K562 (cell line): Measurements from ENCODE around the gene NQO2. TPM values are rescaled to one million over a fixed set of nuclear protein-coding genes. Genes with fewer than 3 reads are reported as not detected.

Source experiments
- NCOA4 ChIP-seq: fragments of 450-650 bp; IDR thresholded peaks from 2 replicates; pipeline ENCODE4 v1.6.1; 2018; ENCODE audit warnings: mild to moderate bottlenecking; ENCODE audit not compliant: partially characterized antibody
- RBM39 ChIP-seq: fragments of 200-400 bp; formaldehyde crosslinking; optimal IDR thresholded peaks from 2 replicates; pipeline ENCODE3; 2018; ENCODE audit warnings: low read depth, low read length
- SAP30 ChIP-seq: fragments of 200-600 bp; sonication (generic); IDR thresholded peaks from 2 replicates; pipeline ENCODE4 v1.6.1; 2012; ENCODE audit warnings: borderline replicate concordance, low read depth, mild to moderate bottlenecking, moderate library complexity, low read length, control low read depth, inconsistent platforms; ENCODE audit not compliant: insufficient read depth, poor library complexity, severe bottlenecking
- SREBF2 ChIP-seq: sonication (generic); formaldehyde crosslinking; IDR thresholded peaks from 2 replicates; pipeline ENCODE4 v1.4.0; 2020; ENCODE audit warnings: mild to moderate bottlenecking, missing genetic modification reagents
- UBTF ChIP-seq, 2 experiments: IDR thresholded peaks; 2 replicates each; pipeline ENCODE4 v1.6.1; 2012; ENCODE audit warnings: improper control_type of control experiment in 2 of 2, low read depth in 2 of 2, low read length in 2 of 2, borderline replicate concordance in 1 of 2
- ZNF197 ChIP-seq: fragments of 200-800 bp; sonication (Bioruptor generic); IDR thresholded peaks from 2 replicates; pipeline ENCODE4 v1.6.1; 2016; ENCODE audit warnings: low read depth, missing genetic modification characterization, missing compliant biosample characterization
- polyA plus RNA-seq, 8 experiments: library from polyadenylated mRNA; depleted of rRNA in 4 of 8; stranded (reverse) in 5 of 8; unstranded in 3 of 8; fragments of >200 nt; fragmentation: Nextera tagmentation in 2 of 8; fragmentation: Illumina TruSeq in 1 of 8; extraction: Ambion mirVana in 2 of 8; extraction: Trizol in 1 of 8; gene quantifications; 2 replicates each; pipeline versions ENCODE4 v1.2.1 to v1.2.3, GENCODE V29; 2011 to 2014; ENCODE audit warnings: inconsistent platforms in 1 of 8, missing spikeins in 1 of 8
- total RNA-seq, 7 experiments: library from RNA; depleted of rRNA in 6 of 7; stranded (reverse); fragments of >200 nt in 6 of 7; fragmentation: Illumina TruSeq in 2 of 7; extraction: Trizol in 2 of 7; gene quantifications; 2 replicates each; pipeline versions ENCODE4 v1.2.1 to v1.2.3, GENCODE V29; 2011 to 2021; ENCODE audit warnings: low replicate concordance in 1 of 7
- TF ChIP-seq, protein P1 (sequence below): fragments of 450-650 bp; IDR thresholded peaks from 2 replicates; pipeline ENCODE4 v1.6.1; 2016; ENCODE audit warnings: low read depth
- TF ChIP-seq, protein P2 (sequence below): fragments of 450-650 bp; IDR thresholded peaks from 2 replicates; pipeline ENCODE4 v1.6.1; 2017; ENCODE audit warnings: antibody characterized with exemption, mild to moderate bottlenecking

The NQO2 gene
- total and polyA plus RNA-seq, 9 of the 15 experiments (the other 6 are each of a cell fraction or from before 2014, with no cell fraction given), result 54.6 to 214 (median 116) TPM

- TF ChIP-seq, protein P1, sequence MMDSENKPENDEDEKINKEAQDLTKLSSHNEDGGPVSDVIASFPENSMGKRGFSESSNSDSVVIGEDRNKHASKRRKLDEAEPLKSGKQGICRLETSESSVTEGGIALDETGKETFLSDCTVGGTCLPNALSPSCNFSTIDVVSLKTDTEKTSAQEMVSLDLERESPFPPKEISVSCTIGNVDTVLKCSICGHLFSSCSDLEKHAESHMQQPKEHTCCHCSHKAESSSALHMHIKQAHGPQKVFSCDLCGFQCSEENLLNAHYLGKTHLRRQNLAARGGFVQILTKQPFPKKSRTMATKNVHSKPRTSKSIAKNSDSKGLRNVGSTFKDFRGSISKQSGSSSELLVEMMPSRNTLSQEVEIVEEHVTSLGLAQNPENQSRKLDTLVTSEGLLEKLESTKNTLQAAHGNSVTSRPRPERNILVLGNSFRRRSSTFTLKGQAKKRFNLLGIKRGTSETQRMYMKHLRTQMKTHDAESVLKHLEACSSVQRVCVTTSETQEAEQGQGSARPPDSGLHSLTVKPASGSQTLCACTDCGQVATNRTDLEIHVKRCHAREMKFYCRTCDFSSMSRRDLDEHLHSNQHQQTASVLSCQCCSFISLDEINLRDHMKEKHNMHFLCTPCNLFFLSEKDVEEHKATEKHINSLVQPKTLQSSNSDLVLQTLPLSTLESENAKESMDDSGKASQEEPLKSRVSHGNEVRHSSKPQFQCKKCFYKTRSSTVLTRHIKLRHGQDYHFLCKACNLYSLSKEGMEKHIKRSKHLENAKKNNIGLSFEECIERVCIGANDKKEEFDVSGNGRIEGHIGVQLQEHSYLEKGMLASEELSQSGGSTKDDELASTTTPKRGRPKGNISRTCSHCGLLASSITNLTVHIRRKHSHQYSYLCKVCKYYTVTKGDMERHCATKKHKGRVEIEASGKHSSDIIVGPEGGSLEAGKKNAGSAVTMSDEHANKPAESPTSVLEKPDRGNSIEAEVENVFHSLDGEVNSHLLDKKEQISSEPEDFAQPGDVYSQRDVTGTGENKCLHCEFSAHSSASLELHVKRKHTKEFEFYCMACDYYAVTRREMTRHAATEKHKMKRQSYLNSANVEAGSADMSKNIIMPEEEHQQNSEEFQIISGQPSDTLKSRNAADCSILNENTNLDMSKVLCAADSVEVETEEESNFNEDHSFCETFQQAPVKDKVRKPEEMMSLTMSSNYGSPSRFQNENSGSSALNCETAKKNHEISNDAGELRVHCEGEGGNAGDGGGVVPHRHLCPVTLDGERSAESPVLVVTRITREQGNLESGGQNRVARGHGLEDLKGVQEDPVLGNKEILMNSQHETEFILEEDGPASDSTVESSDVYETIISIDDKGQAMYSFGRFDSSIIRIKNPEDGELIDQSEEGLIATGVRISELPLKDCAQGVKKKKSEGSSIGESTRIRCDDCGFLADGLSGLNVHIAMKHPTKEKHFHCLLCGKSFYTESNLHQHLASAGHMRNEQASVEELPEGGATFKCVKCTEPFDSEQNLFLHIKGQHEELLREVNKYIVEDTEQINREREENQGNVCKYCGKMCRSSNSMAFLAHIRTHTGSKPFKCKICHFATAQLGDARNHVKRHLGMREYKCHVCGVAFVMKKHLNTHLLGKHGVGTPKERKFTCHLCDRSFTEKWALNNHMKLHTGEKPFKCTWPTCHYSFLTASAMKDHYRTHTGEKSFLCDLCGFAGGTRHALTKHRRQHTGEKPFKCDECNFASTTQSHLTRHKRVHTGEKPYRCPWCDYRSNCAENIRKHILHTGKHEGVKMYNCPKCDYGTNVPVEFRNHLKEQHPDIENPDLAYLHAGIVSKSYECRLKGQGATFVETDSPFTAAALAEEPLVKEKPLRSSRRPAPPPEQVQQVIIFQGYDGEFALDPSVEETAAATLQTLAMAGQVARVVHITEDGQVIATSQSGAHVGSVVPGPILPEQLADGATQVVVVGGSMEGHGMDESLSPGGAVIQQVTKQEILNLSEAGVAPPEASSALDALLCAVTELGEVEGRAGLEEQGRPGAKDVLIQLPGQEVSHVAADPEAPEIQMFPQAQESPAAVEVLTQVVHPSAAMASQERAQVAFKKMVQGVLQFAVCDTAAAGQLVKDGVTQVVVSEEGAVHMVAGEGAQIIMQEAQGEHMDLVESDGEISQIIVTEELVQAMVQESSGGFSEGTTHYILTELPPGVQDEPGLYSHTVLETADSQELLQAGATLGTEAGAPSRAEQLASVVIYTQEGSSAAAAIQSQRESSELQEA, result no peak
- TF ChIP-seq RBM39 (no peak), SREBF2 (CRISPR knock-in tag) (peak; percentile 83; the same call in 1 of the 2 replicates), ZNF197 (CRISPR knock-in tag) (no peak), NCOA4 (no peak), SAP30 (peak; percentile 70), UBTF (IDR thresholded peaks at IDR 0.05; ENCODE audit: borderline replicate concordance in 1 of 2, low read depth in 2 of 2, low read length in 2 of 2) (peak; percentile 97 to 98)
- TF ChIP-seq, protein P2, sequence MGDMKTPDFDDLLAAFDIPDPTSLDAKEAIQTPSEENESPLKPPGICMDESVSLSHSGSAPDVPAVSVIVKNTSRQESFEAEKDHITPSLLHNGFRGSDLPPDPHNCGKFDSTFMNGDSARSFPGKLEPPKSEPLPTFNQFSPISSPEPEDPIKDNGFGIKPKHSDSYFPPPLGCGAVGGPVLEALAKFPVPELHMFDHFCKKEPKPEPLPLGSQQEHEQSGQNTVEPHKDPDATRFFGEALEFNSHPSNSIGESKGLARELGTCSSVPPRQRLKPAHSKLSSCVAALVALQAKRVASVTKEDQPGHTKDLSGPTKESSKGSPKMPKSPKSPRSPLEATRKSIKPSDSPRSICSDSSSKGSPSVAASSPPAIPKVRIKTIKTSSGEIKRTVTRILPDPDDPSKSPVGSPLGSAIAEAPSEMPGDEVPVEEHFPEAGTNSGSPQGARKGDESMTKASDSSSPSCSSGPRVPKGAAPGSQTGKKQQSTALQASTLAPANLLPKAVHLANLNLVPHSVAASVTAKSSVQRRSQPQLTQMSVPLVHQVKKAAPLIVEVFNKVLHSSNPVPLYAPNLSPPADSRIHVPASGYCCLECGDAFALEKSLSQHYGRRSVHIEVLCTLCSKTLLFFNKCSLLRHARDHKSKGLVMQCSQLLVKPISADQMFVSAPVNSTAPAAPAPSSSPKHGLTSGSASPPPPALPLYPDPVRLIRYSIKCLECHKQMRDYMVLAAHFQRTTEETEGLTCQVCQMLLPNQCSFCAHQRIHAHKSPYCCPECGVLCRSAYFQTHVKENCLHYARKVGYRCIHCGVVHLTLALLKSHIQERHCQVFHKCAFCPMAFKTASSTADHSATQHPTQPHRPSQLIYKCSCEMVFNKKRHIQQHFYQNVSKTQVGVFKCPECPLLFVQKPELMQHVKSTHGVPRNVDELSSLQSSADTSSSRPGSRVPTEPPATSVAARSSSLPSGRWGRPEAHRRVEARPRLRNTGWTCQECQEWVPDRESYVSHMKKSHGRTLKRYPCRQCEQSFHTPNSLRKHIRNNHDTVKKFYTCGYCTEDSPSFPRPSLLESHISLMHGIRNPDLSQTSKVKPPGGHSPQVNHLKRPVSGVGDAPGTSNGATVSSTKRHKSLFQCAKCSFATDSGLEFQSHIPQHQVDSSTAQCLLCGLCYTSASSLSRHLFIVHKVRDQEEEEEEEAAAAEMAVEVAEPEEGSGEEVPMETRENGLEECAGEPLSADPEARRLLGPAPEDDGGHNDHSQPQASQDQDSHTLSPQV, result peak; percentile 98
Observed at GRCh38 chr6:3023663-3024483, 24.2 kb downstream of the NQO2 start (continued).
